Measurements from ENCODE around the gene LDLRAP1.

Gene LDLRAP1

GRCh38 chr1:25609921-25610320 lies 66.5 kb downstream of the LDLRAP1 start:
- DNase-seq: no peak

DNA sequence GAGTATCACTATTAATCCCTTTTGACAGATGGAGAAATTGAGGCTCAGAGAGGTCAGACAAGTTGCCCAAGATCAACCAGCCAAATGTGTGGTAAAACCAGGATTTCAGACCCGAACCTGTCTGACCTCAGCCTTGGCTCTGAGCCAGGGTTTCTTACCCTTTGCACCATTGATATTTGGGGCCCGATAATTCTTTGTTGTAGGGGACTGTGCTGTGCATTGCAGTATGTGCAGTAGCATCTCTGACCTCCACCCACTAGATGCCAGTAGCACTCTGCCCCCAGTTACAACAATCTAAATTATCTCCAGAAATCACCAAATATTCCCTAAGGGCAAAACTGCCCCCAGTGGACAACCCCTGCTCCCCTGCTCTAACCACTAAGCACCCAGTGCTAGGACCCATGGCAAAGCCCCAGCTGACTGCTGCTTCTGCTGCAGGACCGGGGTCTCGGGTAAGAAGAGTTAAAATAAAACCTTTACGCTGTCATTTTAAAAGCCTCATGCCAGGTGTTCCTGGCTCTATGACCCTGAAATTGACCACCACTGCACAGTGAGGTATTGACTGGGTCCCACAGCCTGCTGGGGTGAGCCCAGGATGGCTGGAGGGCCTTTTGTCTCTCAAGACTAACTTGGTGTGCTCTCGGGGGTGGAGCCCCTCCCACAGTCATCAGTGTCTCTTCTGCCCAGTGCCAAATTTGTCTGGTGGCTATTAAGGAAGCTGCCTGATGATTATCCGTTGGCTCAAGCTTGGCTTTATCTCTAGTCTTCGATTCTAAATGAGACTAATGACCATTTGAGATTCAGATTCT lies 67.6 kb downstream of the LDLRAP1 start:
- no peak for DNase-seq

DNA sequence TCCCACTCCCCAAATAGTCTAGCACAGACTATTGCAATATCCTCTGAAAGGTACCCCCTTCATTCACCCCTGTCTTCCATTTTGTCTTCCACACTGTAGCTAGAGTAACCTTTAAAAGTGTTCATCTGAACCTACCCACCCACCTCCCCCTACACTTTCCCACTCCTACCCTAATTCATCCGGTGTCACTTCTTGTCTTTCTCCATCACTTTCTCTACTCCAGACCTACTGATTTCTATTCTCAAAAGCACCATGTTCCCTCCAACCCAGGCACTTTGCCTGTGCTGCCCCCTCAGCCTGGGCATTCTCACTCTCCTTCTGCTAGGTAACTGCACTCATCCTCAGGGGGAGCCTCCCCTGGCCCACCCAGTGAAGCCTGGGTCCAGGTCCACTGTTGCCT lies 68.4 kb downstream of the LDLRAP1 start:
- DNase-seq: no peak

DNA sequence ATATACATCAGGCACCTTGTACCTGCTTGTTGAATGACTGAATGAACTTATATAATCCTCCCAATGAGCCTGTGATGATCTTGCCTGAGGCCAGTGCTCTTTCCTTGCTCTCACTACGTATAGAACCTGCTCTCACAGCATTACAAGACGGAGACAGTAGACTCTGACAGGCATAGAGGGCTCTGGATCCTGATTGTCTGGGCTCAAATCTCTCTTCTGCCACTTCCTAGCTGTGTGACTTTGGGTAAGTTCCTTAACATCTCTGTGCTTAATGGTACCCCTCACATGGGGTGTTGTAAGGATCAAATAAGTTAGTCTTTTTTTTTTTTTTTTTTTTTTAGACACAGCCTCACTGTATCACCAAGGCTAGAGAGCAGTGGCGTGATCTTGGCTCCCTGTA lies 69.0 kb downstream of the LDLRAP1 start:
- no peak for DNase-seq

- DNase-seq: no peak
Measured at GRCh38 chr1:25613091-25613490, 69.7 kb downstream of the LDLRAP1 start.

GRCh38 chr1:25614501-25615171 lies 71.2 kb downstream of the LDLRAP1 start:
- DNase-seq: no peak

GRCh38 chr1:25615172-25615541 lies 71.8 kb downstream of the LDLRAP1 start:
- no peak for DNase-seq

DNA sequence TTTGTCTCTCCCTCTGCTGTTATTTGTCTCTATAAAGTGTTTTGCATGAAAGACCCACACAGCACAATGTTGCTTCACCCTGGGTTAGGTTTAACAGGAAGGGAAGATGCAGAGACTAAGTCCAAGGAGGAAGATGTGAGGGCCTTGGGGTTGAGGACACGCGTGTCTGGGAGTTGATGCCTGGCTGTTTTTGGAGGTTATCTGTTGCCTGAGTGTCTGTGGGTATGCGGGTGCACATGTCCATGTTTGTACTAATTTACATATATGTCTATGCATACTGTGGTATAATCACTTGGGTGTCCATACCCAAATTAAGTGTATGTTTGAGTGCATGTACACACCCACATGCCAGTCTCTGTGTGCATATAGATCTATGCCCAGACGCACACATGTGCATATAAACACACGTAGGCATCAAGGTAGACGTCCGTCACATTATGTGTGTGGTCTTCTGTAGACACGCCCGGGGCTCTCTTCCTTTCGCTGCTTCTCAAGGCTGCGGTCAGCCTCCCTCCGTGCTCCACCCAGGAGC lies 72.2 kb downstream of the LDLRAP1 start:
- DNase-seq: no peak

DNA sequence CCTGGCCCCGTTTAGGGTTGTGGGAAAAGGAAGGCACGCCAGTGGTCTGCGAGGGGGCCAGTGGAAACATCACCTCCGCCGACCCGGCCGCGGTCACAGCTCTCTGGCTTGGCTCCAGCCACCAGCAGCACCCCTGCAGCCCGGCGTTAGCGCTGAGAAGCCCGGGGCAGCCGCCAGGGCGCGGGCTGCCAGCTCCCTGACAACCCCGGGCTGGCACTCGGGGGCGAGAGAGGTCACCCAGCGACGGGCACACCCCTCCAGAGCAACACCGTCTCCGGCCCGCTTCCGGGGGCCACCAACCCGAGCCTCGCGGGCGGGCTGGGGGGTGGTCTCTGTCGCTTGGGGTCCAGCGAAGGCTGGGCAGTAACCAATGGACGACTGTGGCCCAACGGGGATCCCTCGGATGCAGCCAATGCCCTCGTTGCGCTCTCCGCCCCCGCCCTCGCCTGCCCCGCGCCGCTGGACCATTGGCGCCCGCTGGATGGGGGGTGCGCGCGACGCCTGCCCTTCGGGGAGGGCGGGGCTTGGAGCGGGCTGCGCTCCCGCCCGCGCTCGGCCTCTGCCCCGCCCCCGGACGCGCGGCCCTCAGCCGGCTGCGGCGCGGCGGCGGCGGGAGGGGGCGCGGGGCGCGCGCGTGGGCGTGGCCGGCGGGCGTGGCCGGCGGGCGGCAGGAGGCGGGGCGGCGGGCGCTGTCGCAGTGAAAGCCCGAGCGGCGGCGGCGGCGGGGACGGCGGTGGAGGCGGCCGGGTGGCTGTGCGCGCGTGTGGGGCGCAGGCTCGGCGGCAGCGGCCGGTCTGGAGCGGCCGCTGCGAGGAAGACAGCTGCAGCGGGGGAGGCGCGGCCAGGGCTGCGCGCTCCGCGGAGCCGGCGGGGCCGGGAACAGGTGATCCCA lies 72.9 kb downstream of the LDLRAP1 start, which contains the start of gene MAN1C1:
TSS of gene MAN1C1 (plus strand) at position 697 of the 892 bp plus-strand sequence. CDS start 1,007 bp downstream, outside the sequence.
- peak; percentile 81 to 90 for DNase-seq

DNA sequence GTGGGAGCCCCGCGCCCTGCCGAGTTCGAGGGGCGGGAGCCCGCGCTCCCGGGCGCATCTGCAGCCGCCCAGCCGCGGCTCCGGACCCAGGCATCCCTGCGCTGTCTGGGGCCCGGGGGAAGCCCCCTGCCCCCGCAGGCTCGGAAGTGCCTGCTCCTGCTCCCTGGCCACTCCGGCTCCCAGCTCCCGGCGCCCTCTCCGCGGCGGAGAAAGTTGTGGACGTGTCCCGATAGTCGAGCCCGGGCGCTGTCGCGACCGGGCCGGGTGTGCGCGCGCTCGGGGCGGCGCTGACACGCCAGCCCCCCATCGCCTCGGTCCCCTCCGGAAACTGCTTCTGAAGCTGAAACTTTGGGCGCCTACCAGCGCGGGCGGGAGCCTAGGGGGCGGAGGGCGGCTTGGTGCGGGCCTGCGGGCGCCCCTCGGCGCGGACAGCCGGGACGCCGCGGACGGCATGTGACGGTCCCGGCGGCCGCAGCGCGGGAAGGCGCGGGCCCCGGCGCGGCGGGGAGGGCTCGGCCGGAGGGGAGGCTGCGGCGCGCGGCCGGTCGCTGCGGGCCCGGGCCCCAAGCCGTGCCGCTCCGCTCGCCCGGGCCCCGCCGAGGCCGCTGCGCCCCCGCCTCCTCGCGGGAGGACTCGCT lies 73.7 kb downstream of the LDLRAP1 start:
- DNase-seq: no peak

DNA sequence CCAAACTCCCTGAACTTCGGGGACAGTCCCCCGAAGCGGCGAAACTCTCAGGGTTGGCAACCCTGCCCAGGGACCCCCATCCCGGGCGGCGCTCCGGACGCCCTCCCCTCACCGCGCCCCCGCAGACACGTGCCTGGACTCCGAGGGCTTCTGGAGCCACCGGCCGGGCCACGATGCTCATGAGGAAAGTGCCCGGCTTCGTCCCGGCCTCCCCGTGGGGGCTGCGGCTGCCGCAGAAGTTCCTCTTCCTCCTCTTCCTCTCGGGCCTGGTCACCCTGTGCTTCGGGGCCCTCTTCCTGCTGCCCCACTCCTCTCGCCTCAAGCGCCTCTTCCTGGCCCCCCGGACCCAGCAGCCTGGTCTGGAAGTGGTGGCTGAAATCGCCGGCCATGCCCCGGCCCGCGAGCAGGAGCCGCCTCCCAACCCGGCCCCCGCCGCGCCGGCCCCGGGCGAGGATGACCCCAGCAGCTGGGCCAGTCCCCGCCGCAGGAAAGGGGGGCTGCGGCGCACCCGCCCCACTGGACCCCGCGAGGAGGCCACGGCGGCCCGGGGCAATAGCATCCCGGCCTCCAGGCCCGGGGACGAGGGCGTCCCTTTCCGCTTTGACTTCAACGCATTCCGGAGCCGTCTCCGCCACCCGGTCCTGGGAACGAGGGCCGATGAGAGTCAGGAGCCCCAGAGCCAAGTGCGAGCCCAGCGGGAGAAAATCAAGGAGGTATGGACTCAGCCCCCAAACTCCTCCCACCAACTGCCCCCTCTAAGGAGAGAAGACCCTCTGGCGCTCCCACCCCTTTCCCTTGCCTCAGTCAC lies 74.4 kb downstream of the LDLRAP1 start:
- no peak for DNase-seq

DNA sequence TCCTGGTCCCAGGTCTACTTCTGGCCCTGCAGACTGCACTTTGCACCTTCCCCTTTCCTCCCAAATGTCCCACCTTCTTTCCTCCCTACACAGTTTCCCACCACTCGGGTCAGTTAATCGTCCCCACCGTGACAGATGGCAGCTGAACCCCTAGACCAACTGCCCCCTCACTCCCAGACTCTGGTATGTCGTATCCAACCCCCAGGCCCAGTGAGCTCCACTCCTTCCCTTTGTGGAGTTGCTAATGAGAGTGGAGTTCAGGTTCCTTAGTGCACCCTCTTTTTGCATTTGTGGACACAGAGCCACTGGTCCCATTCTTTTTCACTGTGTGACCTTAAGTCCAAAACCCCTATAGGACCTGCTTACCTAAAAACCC lies 75.0 kb downstream of the LDLRAP1 start:
- DNase-seq: no peak
